ENCODE data around the gene PEMT.

PEMT gene

DNA sequence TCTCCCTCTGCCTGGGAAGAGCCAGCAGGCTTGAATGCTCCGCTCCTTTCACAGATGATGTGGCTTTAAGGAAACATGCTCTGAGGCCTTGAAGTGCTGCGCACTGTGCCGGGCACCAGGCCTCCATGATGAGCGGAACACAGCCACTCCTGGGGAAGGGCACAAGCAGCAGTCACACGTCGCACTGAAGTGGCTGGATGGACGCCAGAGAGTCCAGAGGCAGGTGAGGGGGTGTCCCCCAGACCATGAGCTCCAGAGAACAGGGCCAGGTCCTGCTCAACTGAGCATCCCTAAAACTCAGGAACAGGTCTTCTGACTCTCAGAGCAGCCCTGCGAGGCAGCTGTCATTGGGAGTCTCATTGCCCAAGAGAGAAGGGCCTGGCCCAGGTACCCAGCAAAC lies 35.6 kb downstream of the PEMT start:
- Mint-ChIP-seq H3K36me3 (no peaks in the 10 kb centered on the region), H3K4me1 (ENCODE audit: low read depth) (no peaks in the 10 kb centered on the region), H3K27ac (no peak overlapping the region), H3K4me3 (no peak overlapping the region), H3K27me3 (no peaks in the 10 kb centered on the region), H3K9me3 (ENCODE audit: low read depth) (no peaks in the 10 kb centered on the region)

DNA sequence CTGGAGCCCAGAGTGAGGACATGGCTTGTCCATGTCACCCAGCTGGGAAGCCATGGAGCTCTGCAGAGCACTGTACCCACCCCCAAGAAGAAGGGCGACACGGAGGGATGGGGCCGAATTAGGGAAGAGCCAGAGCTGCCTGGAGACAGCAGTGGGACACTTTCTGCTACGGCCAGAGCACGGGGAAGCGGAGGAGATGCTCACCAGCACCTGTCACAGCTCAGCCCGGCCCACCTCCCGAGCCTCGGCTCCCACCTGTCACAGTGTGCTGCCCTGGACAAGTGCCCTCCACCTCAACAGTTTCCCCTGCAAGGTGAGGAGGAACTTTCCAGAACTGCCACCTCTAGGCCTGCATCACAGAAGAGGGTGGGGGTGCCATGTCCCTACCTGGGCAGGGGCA lies 36.4 kb downstream of the PEMT start:
- Mint-ChIP-seq H3K27me3 (no peaks in the 10 kb centered on the region), H3K27ac (no peak overlapping the region), H3K9me3 (ENCODE audit: low read depth) (no peaks in the 10 kb centered on the region), H3K4me3 (no peak overlapping the region), H3K36me3 (no peaks in the 10 kb centered on the region), H3K4me1 (ENCODE audit: low read depth) (no peaks in the 10 kb centered on the region)

DNA sequence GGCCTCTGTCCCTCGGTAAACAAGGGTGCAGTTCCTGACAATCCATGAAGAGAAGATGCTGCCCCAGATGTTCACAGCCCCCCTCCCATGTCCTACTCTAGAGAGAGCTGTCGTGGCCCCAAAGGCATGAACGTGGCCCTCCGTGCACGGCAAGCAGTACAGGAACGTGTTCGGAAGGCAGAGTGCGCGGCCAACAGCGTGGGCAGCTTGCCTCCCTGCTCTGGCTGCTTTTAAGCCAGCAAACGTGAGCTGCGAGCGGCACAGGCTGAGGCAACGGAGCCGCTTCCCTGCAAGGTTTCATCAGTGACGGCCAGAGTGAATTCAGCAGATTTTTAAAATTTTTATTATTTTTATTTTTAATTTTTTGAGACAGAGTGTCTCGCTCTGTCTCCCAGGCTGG lies 37.2 kb downstream of the PEMT start:
- H3K27me3 Mint-ChIP-seq: no peaks in the 10 kb centered on the region
- no peak overlapping the region for H3K27ac Mint-ChIP-seq
- no peak overlapping the region for H3K4me3 Mint-ChIP-seq
- H3K36me3 Mint-ChIP-seq: no peaks in the 10 kb centered on the region
- H3K9me3 Mint-ChIP-seq (ENCODE audit: low read depth): no peaks in the 10 kb centered on the region
- H3K4me1 Mint-ChIP-seq (ENCODE audit: low read depth): no peaks in the 10 kb centered on the region

DNA sequence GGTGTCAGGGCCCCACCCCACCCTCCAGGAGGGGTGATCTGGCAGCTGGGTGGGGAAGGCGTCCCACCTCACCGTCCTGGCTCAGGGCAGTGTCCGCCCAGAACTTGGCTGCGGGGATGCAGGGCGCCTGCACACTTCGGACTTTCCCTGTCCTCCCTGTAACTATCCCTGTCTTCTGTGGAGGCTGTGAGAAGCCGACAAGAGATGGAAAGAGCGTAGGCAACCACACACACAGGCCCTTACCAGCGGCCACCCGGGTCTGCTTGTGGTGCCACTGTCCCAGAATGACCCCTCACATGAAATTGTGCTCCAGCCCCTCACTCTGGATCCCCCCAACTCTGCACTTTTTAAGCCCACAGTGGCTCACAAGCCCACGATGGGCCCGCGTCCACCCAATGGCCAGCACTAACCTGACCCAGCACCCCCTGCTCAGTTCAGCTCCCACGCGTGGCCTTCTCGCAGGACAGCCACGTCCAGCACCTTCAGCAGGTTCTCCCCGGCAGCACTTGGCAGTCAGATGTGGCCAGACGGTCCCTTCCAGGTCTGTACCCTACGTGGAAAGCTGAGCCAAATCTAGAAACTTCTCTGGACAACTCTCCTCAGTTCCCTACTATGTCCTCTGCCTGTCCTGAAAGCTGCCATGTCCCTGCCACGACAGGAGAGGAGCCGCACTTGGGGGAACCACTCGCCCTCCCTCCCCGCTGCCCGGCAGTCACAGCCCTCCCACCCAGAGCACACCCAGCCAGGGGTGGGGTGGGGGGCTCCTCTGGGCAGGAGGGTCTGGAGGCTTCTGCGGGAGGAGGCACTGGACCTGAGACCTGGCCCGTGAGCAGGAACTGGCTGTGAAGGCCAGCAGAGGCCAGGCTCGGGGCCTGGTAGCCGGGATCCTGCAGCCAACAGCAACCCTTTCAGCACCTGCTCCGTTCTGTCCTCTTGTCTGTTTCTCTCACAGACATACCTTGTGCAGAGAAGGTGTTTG lies 38.0 kb downstream of the PEMT start:
- H3K27ac Mint-ChIP-seq: no peak overlapping the region
- H3K4me3 Mint-ChIP-seq: no peak overlapping the region
- H3K27me3 Mint-ChIP-seq: no peaks in the 10 kb centered on the region
- H3K9me3 Mint-ChIP-seq (ENCODE audit: low read depth): no peaks in the 10 kb centered on the region
- H3K4me1 Mint-ChIP-seq (ENCODE audit: low read depth): no peaks in the 10 kb centered on the region
- no peaks in the 10 kb centered on the region for H3K36me3 Mint-ChIP-seq

DNA sequence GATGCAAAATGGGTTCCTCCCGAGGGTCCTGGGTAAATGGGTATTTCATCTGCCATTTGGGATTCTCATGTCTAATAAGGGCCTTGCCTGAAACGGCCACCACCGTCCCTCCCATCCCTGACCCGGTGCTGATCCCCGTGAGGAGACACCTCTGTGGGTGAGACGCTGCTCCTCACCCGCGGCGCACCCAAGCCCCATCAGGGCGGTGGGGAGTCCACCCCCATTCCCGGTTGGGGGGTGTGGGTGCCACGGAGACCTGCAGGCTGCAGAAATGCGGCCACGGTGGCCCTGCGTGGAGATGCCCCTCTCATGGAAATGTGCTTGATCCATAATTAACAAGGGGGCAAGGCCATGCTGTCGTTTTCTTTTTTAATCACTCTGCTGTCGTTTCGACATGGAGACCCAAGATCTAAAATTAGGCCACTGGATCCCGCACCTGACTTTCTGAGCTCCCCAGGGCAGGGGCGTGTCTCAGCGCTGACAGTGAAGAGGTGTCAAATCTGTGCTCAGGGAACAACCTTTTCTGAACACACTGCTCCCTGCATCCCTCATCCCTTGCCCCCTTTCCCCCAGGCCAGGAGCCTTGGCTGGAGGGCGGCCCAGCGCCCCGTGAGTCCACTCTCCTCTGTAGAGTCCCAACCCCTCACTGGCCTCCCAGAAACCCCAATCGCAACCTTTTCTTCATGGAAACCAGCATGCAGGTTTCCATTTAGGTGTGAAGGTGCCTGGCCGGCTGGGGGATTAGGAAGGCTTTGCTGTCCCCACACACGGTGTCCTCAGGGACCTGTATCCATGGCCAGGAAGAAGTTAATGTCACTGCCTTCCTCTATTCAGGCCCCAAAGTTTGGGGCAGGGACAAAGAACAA lies 38.9 kb downstream of the PEMT start:
- no peak overlapping the region for H3K27ac Mint-ChIP-seq
- no peaks in the 10 kb centered on the region for H3K36me3 Mint-ChIP-seq
- H3K27me3 Mint-ChIP-seq: no peaks in the 10 kb centered on the region
- H3K4me1 Mint-ChIP-seq (ENCODE audit: low read depth): no peaks in the 10 kb centered on the region
- no peak overlapping the region for H3K4me3 Mint-ChIP-seq
- H3K9me3 Mint-ChIP-seq (ENCODE audit: low read depth): no peaks in the 10 kb centered on the region

DNA sequence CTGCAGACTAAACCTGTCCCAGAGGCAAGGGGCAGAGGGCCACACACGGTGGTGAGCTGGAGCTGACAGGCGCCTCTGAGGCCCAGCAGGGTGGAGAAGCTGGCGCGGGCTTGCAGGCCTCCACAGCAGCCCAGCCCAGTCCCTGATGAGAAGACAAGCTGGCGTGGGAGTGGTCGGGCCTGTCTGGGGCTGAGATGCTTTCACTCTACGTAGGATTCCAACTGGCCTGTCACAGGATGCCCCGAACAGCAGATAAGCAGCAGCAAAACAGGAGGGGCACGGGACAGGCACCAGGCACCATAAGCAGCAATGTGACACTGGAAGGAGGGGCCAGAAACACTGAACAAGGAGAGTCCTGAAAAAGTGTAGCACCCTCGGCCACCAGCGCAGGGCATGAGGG lies 40.1 kb downstream of the PEMT start:
- no peak overlapping the region for H3K4me3 Mint-ChIP-seq
- H3K27ac Mint-ChIP-seq: no peak overlapping the region
- no peaks in the 10 kb centered on the region for H3K27me3 Mint-ChIP-seq
- H3K36me3 Mint-ChIP-seq: no peaks in the 10 kb centered on the region
- no peaks in the 10 kb centered on the region for H3K4me1 Mint-ChIP-seq (ENCODE audit: low read depth)
- no peaks in the 10 kb centered on the region for H3K9me3 Mint-ChIP-seq (ENCODE audit: low read depth)

DNA sequence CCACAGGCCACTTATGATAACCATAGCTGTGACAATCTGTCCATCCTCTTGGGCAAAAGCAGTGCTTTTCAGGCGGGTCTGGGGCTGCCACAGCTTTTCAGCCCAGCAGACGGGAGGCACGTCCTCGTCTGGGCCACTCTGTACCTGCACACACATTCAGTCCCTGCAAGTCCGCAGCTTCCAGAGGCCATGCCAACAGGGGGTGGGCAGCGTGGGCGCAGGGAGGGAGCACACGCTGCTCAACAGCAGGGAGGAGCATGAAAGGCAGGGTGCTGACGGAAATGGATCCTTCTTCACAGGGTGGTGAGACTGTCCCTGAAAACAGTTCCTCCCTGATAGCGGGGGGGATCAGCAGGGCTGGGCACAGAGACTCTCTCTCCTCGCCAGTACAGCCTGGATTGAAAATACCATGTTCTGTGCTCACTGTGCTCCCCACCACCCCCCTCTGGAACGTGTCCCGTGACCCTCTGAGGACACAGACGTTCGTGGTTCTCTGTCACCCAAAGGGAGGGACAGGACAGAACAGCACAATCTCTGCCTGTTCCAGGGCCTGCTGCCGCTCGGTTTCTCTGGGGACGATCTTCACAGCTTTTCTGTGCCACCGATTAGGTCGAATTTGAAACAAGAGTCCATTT lies 41.7 kb downstream of the PEMT start:
- H3K27me3 Mint-ChIP-seq: no peaks in the 10 kb centered on the region
- no peaks in the 10 kb centered on the region for H3K36me3 Mint-ChIP-seq
- no peak overlapping the region for H3K27ac Mint-ChIP-seq

DNA sequence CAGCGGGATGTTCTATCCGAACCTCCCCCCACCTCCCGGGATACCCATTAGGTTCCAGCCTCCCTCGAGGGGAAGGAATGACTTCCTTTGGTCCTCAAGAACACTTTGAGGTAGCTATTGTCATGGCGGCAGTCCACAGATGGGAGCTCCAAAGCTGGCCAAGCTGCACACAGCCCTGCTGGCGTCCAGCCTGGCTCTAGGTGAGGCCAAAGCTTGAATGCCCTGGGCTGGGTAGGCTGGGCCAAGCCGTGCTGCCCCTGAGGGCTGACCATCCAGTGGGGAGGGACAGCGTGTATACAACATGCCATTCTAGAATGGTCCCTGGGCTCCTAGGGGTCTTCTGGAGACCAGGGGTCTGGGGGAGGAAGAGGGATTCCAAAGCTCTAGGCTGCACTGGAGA lies 43.5 kb downstream of the PEMT start:
- H3K36me3 Mint-ChIP-seq: no peaks in the 10 kb centered on the region
- H3K9me3 Mint-ChIP-seq (ENCODE audit: low read depth): no peaks in the 10 kb centered on the region
- H3K27me3 Mint-ChIP-seq: no peaks in the 10 kb centered on the region
- H3K4me3 Mint-ChIP-seq: no peak overlapping the region
- H3K4me1 Mint-ChIP-seq (ENCODE audit: low read depth): no peaks in the 10 kb centered on the region
- no peak overlapping the region for H3K27ac Mint-ChIP-seq

More for the DNA sequence above, 41.7 kb downstream of the PEMT start:
- Mint-ChIP-seq H3K4me3 (no peak overlapping the region), H3K9me3 (ENCODE audit: low read depth) (no peaks in the 10 kb centered on the region), H3K4me1 (ENCODE audit: low read depth) (no peaks in the 10 kb centered on the region)

DNA sequence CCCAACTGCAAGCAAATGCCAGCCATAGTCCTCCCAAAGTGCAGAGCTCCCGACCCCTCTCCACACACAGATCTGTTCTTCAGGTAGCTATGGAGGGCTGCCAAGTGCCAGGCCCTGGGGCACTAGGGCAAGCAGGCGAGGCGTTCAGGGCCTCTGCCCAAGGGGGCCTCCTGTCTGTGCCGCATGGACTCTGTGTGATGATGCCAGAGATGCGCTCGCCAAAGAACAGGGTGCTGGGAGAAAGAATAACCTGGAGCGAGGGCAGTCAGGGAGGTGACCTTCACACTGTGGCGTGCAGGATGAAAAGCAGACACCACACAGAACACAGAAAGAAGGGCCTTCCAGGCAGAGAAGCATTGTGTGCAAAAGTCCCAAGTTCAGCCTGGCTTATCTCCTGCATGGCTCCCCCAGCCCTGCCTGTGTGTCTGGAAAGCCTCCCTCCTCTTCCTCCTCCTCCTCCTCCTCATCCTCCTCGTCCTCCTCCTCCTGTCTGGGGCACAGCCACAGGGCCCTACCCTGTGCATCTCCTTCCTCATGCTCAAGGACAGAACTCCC lies 44.2 kb downstream of the PEMT start:
- H3K4me1 Mint-ChIP-seq (ENCODE audit: low read depth): no peaks in the 10 kb centered on the region
- H3K36me3 Mint-ChIP-seq: no peaks in the 10 kb centered on the region
- no peaks in the 10 kb centered on the region for H3K9me3 Mint-ChIP-seq (ENCODE audit: low read depth)
- H3K27me3 Mint-ChIP-seq: no peaks in the 10 kb centered on the region
- no peak overlapping the region for H3K27ac Mint-ChIP-seq
- no peak overlapping the region for H3K4me3 Mint-ChIP-seq

DNA sequence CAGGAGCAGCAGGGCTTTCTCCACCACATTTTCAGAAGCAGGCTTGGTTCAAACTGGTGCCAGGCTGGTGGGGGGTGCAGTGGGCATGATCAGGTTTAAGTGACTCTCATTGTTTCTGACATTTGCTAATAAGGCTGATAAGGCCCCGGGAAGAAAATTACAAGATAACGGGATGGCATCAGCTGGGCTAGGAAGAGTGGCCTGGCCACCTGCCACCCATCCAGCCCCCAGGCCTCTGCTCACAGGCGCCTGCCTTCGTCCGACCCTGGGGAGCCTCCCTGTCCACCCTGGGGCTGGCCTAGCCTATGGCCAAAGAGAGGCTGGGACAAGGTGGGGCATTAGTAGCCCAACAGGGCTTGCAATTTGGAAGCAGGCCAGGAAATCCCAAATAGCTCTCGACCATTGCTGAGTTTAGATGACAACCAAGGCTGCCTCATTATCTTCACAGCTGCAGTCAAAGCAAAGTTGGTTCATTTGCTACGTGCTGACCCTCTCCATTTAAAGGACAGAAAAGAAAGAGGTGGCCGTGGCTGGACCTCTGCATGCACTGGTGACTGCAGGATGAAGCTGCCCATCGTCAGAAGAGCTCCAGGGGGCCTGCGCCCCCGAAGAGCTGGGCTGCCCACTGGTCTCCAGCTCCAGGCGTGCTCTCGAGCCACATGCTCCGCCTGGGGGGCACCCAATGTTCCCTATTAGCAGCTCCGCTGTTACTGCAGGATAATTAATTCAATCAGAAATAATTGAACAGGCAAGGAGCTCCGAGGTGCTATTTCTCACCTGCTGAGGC lies 44.9 kb downstream of the PEMT start:
- no peak overlapping the region for H3K4me3 Mint-ChIP-seq
- no peaks in the 10 kb centered on the region for H3K4me1 Mint-ChIP-seq (ENCODE audit: low read depth)
- H3K9me3 Mint-ChIP-seq (ENCODE audit: low read depth): no peaks in the 10 kb centered on the region
- no peak overlapping the region for H3K27ac Mint-ChIP-seq
- H3K27me3 Mint-ChIP-seq: no peaks in the 10 kb centered on the region
- no peaks in the 10 kb centered on the region for H3K36me3 Mint-ChIP-seq

DNA sequence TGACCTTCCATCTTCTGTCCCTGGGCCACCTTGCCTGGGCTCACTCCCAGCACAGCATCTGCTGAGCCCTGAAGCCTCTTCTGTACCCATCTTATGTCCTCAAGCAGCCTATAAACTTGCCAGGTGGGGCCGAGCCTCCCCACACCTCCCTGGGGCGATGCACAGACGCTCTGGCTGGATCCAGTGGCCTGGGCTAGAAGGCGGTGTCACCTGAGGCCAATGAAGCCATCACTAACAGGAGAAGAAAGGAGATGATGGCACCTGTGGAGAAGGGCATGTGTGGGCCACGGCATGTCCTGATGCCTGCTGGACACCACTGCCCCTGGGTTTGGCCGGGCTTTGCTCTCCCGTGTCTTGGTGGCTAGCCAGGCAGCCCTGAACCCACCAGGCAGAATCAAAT lies 45.5 kb downstream of the PEMT start:
- Mint-ChIP-seq H3K27me3 (no peaks in the 10 kb centered on the region), H3K9me3 (ENCODE audit: low read depth) (no peaks in the 10 kb centered on the region), H3K4me3 (no peak overlapping the region), H3K27ac (no peak overlapping the region), H3K4me1 (ENCODE audit: low read depth) (no peaks in the 10 kb centered on the region), H3K36me3 (no peaks in the 10 kb centered on the region)

DNA sequence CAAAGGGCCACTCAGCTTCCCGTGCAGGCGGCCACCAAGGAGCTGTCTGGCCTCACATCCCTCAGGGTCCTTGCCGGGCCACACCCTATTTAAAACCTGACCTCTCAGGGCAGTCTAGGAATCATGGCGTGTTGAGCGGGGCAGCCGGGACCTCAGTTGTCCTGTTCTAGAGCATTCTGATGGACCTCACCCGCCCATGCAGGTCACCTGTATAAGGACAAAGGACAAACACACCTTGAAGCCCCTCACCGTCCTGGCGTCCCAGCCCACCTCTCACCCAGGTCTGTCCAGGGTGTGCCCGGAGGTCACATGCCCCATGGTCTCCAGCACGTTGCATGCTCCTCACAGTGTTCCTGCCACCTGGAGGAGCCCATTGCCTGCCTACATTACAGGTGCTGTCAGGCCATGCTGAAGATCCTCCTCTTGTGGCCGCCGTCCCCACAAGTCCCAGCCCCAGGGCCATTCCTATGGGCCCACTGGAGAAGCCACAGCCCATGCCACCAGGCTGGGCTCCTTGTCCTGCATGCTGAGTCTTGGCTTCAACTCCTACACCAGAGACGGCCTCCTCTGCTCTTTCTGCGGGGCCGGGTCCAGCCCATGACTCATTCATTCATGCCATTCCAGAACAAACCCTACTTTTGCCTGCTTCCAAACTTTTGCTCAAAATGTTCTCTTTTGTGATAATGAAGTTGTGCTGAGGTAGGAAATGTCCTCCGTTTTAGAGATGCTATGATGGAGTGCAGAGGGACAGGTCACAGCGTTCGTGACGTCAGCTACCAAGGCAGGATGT lies 46.3 kb downstream of the PEMT start:
- H3K36me3 Mint-ChIP-seq: no peaks in the 10 kb centered on the region
- no peak overlapping the region for H3K4me3 Mint-ChIP-seq
- no peak overlapping the region for H3K27ac Mint-ChIP-seq
- no peaks in the 10 kb centered on the region for H3K4me1 Mint-ChIP-seq (ENCODE audit: low read depth)
- no peaks in the 10 kb centered on the region for H3K27me3 Mint-ChIP-seq
- no peaks in the 10 kb centered on the region for H3K9me3 Mint-ChIP-seq (ENCODE audit: low read depth)

DNA sequence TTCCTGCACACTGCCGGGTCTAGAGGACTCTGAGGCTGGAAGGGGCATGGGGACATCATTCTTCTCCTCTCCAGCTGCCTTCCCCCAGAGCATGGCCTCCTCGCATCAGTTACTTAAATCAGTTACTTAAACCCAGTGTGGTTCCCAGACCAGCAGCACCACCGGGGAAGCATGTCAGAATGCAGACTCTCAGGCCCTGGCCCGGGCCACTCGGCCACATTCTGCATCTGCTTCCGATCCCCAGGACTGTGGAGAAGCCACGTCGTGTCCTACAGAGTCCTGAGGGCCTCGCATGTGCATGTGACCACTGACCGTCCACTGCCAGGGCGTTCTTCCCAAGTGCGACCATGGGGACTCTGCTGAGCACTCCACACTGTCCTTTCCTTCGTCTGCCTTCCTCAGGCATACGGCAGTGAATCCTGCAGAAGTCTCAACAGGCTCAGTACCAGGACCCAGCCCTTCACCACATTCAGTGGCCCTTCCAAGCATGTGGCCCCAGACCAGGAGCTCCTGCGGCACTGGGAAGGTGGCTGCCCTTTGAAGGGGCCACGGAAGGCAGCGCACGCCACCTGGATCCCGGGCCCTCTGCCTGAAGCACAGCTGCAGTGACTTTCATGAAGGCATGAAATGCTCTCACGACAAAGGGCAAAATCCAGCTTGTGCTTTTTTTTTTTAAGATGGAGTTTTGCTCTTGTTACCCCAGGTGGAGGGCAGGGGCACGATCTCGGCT lies 48.4 kb downstream of the PEMT start:
- Mint-ChIP-seq H3K4me3 (no peak overlapping the region), H3K27me3 (no peaks in the 10 kb centered on the region), H3K9me3 (ENCODE audit: low read depth) (no peaks in the 10 kb centered on the region), H3K4me1 (ENCODE audit: low read depth) (no peaks in the 10 kb centered on the region), H3K36me3 (no peaks in the 10 kb centered on the region), H3K27ac (no peak overlapping the region)

Measured in activated naive CD8-positive, alpha-beta T cell (primary cell).